HEK293 (cell line): ENCODE results near the gene APOBEC3H.

Experiments
- OSR2 ChIP-seq: fragments of 450-650 bp; formaldehyde crosslinking; IDR thresholded peaks from 2 replicates; pipeline ENCODE4 v1.5.1; 2016; ENCODE audit warnings: missing biosample characterization, missing genetic modification characterization
- REST ChIP-seq: fragments of 450-650 bp; formaldehyde crosslinking; IDR thresholded peaks from 2 replicates; pipeline ENCODE4 v1.5.1; 2016; ENCODE audit warnings: missing biosample characterization, missing genetic modification characterization
- SP7 ChIP-seq: fragments of 450-650 bp; formaldehyde crosslinking; IDR thresholded peaks from 2 replicates; pipeline ENCODE4 v1.5.1; 2016; ENCODE audit warnings: missing biosample characterization, missing genetic modification characterization
- TRIM28 ChIP-seq: IDR thresholded peaks from 2 replicates; pipeline ENCODE4 v1.6.1; 2011; ENCODE audit warnings: low read length, control low read depth, borderline replicate concordance
- ZBTB10 ChIP-seq: fragments of 450-650 bp; formaldehyde crosslinking; IDR thresholded peaks from 2 replicates; pipeline ENCODE4 v1.5.1; 2016; ENCODE audit warnings: missing biosample characterization, missing genetic modification characterization
- ZFP69B ChIP-seq: fragments of 450-650 bp; formaldehyde crosslinking; IDR thresholded peaks from 2 replicates; pipeline ENCODE4 v1.5.1; 2016; ENCODE audit warnings: missing biosample characterization, missing genetic modification characterization
- ZNF114 ChIP-seq: fragments of 450-650 bp; formaldehyde crosslinking; IDR thresholded peaks from 2 replicates; pipeline ENCODE4 v1.5.0; 2017; ENCODE audit warnings: missing biosample characterization, missing genetic modification characterization
- ZNF155 ChIP-seq: fragments of 450-650 bp; formaldehyde crosslinking; IDR thresholded peaks from 2 replicates; pipeline ENCODE4 v1.5.1; 2016; ENCODE audit warnings: missing biosample characterization, missing genetic modification characterization
- ZNF223 ChIP-seq: fragments of 450-650 bp; formaldehyde crosslinking; IDR thresholded peaks from 2 replicates; pipeline ENCODE4 v1.5.1; 2016; ENCODE audit warnings: missing biosample characterization, missing genetic modification characterization
- ZNF23 ChIP-seq: fragments of 450-650 bp; formaldehyde crosslinking; IDR thresholded peaks from 2 replicates; pipeline ENCODE4 v1.5.1; 2016; ENCODE audit warnings: missing biosample characterization, missing genetic modification characterization, borderline replicate concordance
- ZNF274 ChIP-seq, 2 experiments: fragments of 200-500 bp in 1 of 2; fragments of 450-650 bp in 1 of 2; sonication (Bioruptor generic) in 1 of 2; formaldehyde crosslinking in 1 of 2; IDR thresholded peaks; 2 replicates each; pipeline versions ENCODE4 v1.5.1 to v1.6.1; 2014 to 2016; ENCODE audit warnings: borderline replicate concordance in 1 of 2, inconsistent platforms in 1 of 2, low read length in 1 of 2, missing biosample characterization in 1 of 2, missing genetic modification characterization in 1 of 2
- ZNF48 ChIP-seq: fragments of 450-650 bp; formaldehyde crosslinking; IDR thresholded peaks from 2 replicates; pipeline ENCODE4 v1.5.1; 2016; ENCODE audit warnings: missing biosample characterization, missing genetic modification characterization
- ZNF548 ChIP-seq: fragments of 450-650 bp; formaldehyde crosslinking; IDR thresholded peaks from 2 replicates; pipeline ENCODE4 v1.5.1; 2016; ENCODE audit warnings: missing biosample characterization, missing genetic modification characterization
- ZNF561 ChIP-seq: fragments of 450-650 bp; IDR thresholded peaks from 2 replicates; pipeline ENCODE4 v1.5.1; 2018; ENCODE audit warnings: missing biosample characterization, missing genetic modification characterization, borderline replicate concordance
- ZNF664 ChIP-seq: fragments of 450-650 bp; formaldehyde crosslinking; IDR thresholded peaks from 2 replicates; pipeline ENCODE4 v1.5.1; 2016; ENCODE audit warnings: missing biosample characterization, missing genetic modification characterization
- ZNF707 ChIP-seq: fragments of 450-650 bp; formaldehyde crosslinking; IDR thresholded peaks from 2 replicates; pipeline ENCODE4 v1.5.1; 2016; ENCODE audit warnings: missing biosample characterization, missing genetic modification characterization
- TF ChIP-seq, protein P1 (sequence below): fragments of 450-650 bp; formaldehyde crosslinking; IDR thresholded peaks from 2 replicates; pipeline ENCODE4 v1.5.1; 2016; ENCODE audit warnings: missing biosample characterization, missing genetic modification characterization
- TF ChIP-seq, protein P2 (sequence below): fragments of 450-650 bp; formaldehyde crosslinking; IDR thresholded peaks from 2 replicates; pipeline ENCODE4 v1.5.1; 2016; ENCODE audit warnings: missing biosample characterization, missing genetic modification characterization, borderline replicate concordance
- TF ChIP-seq, protein P3 (sequence below): fragments of 450-650 bp; formaldehyde crosslinking; IDR thresholded peaks from 2 replicates; pipeline ENCODE4 v1.5.1; 2016; ENCODE audit warnings: missing biosample characterization, missing genetic modification characterization
- TF ChIP-seq, protein P4 (sequence below): fragments of 450-650 bp; formaldehyde crosslinking; IDR thresholded peaks from 2 replicates; pipeline ENCODE4 v1.5.1; 2016; ENCODE audit warnings: missing biosample characterization, missing genetic modification characterization
- TF ChIP-seq, protein P5 (sequence below): fragments of 450-650 bp; formaldehyde crosslinking; IDR thresholded peaks from 2 replicates; pipeline ENCODE4 v1.5.1; 2016; ENCODE audit warnings: missing biosample characterization, missing genetic modification characterization

APOBEC3H gene

GRCh38 chr22:39152511-39153219, 55.6 kb downstream of the APOBEC3H start, which contains the start of gene CBX7 (continued):
- no peak for TF ChIP-seq ZNF223 (tag by site-specific recombination)
- no peak for TF ChIP-seq OSR2
- peak; percentile 27; the same call in 1 of the 2 replicates for TF ChIP-seq ZBTB10 (tag by site-specific recombination)
- no peak for TF ChIP-seq ZNF561
- TF ChIP-seq ZFP69B (tag by site-specific recombination) = 0 out of 2 replicates have a peak, but pooled peaks have one; percentile 25
- TF ChIP-seq, protein P1, sequence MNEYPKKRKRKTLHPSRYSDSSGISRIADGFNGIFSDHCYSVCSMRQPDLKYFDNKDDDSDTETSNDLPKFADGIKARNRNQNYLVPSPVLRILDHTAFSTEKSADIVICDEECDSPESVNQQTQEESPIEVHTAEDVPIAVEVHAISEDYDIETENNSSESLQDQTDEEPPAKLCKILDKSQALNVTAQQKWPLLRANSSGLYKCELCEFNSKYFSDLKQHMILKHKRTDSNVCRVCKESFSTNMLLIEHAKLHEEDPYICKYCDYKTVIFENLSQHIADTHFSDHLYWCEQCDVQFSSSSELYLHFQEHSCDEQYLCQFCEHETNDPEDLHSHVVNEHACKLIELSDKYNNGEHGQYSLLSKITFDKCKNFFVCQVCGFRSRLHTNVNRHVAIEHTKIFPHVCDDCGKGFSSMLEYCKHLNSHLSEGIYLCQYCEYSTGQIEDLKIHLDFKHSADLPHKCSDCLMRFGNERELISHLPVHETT (tag by site-specific recombination) = no peak
- TF ChIP-seq, protein P2, sequence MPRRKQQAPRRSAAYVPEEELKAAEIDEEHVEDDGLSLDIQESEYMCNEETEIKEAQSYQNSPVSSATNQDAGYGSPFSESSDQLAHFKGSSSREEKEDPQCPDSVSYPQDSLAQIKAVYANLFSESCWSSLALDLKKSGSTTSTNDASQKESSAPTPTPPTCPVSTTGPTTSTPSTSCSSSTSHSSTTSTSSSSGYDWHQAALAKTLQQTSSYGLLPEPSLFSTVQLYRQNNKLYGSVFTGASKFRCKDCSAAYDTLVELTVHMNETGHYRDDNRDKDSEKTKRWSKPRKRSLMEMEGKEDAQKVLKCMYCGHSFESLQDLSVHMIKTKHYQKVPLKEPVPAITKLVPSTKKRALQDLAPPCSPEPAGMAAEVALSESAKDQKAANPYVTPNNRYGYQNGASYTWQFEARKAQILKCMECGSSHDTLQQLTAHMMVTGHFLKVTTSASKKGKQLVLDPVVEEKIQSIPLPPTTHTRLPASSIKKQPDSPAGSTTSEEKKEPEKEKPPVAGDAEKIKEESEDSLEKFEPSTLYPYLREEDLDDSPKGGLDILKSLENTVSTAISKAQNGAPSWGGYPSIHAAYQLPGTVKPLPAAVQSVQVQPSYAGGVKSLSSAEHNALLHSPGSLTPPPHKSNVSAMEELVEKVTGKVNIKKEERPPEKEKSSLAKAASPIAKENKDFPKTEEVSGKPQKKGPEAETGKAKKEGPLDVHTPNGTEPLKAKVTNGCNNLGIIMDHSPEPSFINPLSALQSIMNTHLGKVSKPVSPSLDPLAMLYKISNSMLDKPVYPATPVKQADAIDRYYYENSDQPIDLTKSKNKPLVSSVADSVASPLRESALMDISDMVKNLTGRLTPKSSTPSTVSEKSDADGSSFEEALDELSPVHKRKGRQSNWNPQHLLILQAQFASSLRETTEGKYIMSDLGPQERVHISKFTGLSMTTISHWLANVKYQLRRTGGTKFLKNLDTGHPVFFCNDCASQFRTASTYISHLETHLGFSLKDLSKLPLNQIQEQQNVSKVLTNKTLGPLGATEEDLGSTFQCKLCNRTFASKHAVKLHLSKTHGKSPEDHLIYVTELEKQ (tag by site-specific recombination) = no peak
- no peak for TF ChIP-seq ZNF664 (tag by site-specific recombination)
- TF ChIP-seq ZNF548 (tag by site-specific recombination) = no peak
- TF ChIP-seq SP7 (tag by site-specific recombination) = peak; percentile 74; the same call in 1 of the 2 replicates
- no peak for TF ChIP-seq TRIM28
- TF ChIP-seq ZNF48 (tag by site-specific recombination) = no peak
- no peak for TF ChIP-seq ZNF274 (IDR thresholded peaks at IDR 0.05; ENCODE audit: low read length)
- no peak for TF ChIP-seq ZNF274 (tag by site-specific recombination; IDR thresholded peaks at IDR 0.05; ENCODE audit: borderline replicate concordance)
- TF ChIP-seq ZNF707 (tag by site-specific recombination) = no peak
- no peak for TF ChIP-seq ZNF155
- TF ChIP-seq, protein P3, sequence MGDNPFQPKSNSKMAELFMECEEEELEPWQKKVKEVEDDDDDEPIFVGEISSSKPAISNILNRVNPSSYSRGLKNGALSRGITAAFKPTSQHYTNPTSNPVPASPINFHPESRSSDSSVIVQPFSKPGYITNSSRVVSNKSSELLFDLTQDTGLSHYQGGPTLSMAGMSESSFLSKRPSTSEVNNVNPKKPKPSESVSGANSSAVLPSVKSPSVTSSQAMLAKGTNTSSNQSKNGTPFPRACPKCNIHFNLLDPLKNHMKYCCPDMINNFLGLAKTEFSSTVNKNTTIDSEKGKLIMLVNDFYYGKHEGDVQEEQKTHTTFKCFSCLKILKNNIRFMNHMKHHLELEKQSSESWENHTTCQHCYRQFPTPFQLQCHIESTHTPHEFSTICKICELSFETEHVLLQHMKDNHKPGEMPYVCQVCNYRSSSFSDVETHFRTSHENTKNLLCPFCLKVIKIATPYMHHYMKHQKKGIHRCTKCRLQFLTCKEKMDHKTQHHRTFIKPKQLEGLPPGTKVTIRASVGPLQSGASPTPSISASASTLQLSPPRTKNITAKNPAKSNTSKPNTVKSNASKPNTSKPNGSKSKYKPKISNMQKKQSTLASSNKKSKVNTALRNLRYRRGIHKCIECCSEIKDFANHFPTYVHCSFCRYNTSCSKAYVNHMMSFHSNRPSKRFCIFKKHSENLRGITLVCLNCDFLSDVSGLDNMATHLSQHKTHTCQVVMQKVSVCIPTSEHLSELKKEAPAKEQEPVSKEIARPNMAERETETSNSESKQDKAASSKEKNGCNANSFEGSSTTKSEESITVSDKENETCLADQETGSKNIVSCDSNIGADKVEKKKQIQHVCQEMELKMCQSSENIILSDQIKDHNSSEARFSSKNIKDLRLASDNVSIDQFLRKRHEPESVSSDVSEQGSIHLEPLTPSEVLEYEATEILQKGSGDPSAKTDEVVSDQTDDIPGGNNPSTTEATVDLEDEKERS (tag by site-specific recombination) = no peak
- TF ChIP-seq REST (tag by site-specific recombination) = no peak
- TF ChIP-seq, protein P4, sequence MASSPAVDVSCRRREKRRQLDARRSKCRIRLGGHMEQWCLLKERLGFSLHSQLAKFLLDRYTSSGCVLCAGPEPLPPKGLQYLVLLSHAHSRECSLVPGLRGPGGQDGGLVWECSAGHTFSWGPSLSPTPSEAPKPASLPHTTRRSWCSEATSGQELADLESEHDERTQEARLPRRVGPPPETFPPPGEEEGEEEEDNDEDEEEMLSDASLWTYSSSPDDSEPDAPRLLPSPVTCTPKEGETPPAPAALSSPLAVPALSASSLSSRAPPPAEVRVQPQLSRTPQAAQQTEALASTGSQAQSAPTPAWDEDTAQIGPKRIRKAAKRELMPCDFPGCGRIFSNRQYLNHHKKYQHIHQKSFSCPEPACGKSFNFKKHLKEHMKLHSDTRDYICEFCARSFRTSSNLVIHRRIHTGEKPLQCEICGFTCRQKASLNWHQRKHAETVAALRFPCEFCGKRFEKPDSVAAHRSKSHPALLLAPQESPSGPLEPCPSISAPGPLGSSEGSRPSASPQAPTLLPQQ = peak; percentile 67; the same call in 1 of the 2 replicates
- no peak for TF ChIP-seq ZNF23 (tag by site-specific recombination)
- TF ChIP-seq, protein P5, sequence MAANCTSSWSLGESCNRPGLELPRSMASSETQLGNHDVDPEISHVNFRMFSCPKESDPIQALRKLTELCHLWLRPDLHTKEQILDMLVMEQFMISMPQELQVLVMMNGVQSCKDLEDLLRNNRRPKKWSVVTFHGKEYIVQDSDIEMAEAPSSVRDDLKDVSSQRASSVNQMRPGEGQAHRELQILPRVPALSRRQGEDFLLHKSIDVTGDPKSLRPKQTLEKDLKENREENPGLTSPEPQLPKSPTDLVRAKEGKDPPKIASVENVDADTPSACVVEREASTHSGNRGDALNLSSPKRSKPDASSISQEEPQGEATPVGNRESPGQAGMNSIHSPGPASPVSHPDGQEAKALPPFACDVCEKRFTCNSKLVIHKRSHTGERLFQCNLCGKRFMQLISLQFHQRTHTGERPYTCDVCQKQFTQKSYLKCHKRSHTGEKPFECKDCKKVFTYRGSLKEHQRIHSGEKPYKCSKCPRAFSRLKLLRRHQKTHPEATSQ (tag by site-specific recombination) = no peak
- TF ChIP-seq ZNF114 (tag by site-specific recombination) = no peak
